ENCODE results near the gene PDE6H. TPM values are rescaled to one million over a fixed set of nuclear protein-coding genes. Genes with fewer than 3 reads are reported as not detected.
A peak's percentile ranks its signal among the peaks of the same experiment; 100 is the strongest.

PDE6H gene
- total RNA-seq, 4 donors from 2014 or later = not detected

DNA sequence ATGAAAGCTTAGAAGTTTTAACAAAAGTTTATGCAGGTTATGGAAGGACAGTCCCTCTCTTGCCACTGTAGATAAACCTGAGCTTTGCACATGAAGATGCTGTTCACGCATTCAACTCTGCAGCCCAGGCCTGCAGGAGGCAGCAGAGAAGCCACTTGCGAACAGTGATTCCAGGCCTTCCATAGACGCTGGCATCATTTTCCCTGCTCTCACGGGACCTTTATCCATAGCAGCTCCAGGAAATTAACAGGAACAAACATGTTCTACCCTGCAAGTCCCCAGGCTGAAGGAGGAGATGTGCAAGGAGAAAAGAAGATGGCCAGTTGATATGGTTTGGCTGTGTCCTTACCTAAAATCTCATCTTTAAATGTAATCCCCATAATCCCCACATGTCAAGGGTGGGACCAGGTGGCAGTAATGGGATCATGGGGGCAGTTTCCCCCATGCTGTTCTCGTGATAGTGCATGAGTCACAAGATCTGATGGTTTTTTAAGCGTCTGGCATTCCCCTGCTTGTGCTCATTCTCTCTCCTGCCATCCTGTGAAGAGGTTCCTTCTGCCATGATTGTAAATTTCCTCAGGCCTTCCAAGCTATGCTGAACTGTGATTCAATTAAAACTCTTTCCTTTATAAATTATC is 36.5 kb upstream of the PDE6H start:
- intact Hi-C loops (cut with DNase I) = loop anchor here (10.0 kb wide), 1 partner anchor 58 kb away; no protein-coding TSS in a partner anchor

DNA sequence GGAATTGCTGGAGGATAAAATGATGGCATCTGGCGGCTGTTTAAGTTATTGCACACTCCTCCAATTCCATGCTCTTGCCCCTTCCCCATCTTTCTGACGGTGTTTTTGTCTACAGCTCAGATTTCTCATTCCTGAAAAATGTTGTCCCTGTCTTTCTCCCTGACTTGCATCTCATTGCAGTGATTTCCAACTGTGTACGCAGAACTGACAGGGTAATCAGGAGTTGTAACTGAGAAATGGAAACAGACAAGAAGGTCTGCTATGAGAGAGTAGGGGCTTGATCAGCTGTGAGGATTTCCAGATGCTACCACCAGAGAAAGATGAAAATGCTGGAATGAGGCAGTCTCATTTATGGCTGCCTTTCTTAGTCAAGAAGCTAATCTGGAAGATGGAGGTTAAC is 35.8 kb upstream of the PDE6H start:
- no peak for TF ChIP-seq POLR2A (IDR thresholded peaks at IDR 0.05)
- TF ChIP-seq, protein P1, sequence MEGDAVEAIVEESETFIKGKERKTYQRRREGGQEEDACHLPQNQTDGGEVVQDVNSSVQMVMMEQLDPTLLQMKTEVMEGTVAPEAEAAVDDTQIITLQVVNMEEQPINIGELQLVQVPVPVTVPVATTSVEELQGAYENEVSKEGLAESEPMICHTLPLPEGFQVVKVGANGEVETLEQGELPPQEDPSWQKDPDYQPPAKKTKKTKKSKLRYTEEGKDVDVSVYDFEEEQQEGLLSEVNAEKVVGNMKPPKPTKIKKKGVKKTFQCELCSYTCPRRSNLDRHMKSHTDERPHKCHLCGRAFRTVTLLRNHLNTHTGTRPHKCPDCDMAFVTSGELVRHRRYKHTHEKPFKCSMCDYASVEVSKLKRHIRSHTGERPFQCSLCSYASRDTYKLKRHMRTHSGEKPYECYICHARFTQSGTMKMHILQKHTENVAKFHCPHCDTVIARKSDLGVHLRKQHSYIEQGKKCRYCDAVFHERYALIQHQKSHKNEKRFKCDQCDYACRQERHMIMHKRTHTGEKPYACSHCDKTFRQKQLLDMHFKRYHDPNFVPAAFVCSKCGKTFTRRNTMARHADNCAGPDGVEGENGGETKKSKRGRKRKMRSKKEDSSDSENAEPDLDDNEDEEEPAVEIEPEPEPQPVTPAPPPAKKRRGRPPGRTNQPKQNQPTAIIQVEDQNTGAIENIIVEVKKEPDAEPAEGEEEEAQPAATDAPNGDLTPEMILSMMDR (IDR thresholded peaks at IDR 0.05) = no peak
- DNase-seq = no peak
- Histone ChIP-seq H3K9me3 (no peaks in the 10 kb centered on the region), H3K27me3 (no peaks in the 10 kb centered on the region), H3K4me1 (no peaks in the 10 kb centered on the region), H3K27ac (no peak overlapping the region), H3K36me3 (no peaks in the 10 kb centered on the region), H3K4me3 (replicated peaks in 1 of 3) (no peak overlapping the region)
- intact Hi-C loops (cut with DNase I) = loop anchor here (10.0 kb wide), 1 partner anchor 58 kb away; no protein-coding TSS in a partner anchor
- WGBS, 2 donors = 98 to 99% methylated on average over 3 of the region's 3 CpGs

More for the DNA sequence above, 36.5 kb upstream of the PDE6H start:
- 85 to 93% methylated on average over 6 of the region's 6 CpGs for WGBS, 2 donors
- no peaks in the 10 kb centered on the region for H3K36me3 ChIP-seq
- no peaks in the 10 kb centered on the region for H3K27me3 ChIP-seq
- H3K27ac ChIP-seq = no peak overlapping the region
- DNase-seq = no peak
- TF ChIP-seq, protein P1 (IDR thresholded peaks at IDR 0.05) = peak in 1 of 6 experiments; percentile 20
- TF ChIP-seq POLR2A (IDR thresholded peaks at IDR 0.05) = no peak
- peaks cover 3 to 4% of the 10 kb centered on the region in 2 donors for H3K4me1 ChIP-seq
- H3K9me3 ChIP-seq = no peaks in the 10 kb centered on the region
- no peak overlapping the region for H3K4me3 ChIP-seq (replicated peaks in 1 of 3)

DNA sequence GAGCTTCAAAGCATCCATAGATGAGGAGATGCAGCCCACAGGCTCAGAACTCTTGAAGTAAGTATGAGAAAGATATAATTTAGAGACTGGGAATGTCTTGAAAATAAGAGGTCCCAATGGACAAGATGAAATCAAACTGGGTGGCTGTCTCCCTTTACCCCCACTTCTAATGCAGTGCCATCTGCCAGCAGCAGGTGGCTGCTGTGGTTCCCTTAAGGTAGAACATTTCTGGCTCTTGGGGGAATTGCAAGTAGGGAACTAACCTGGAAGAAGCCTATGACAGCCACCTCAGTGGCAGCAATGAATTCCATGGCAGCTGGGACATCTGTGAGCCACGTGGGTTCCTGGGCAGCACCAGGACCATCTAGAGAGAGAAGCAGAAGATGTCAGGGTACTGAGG is 35.2 kb upstream of the PDE6H start:
- Histone ChIP-seq H3K27me3 (no peaks in the 10 kb centered on the region), H3K9me3 (no peaks in the 10 kb centered on the region), H3K27ac (no peak overlapping the region), H3K36me3 (no peaks in the 10 kb centered on the region), H3K4me1 (no peaks in the 10 kb centered on the region), H3K4me3 (replicated peaks in 1 of 3) (no peak overlapping the region)
- no peak for TF ChIP-seq POLR2A (IDR thresholded peaks at IDR 0.05)
- TF ChIP-seq, protein P1 (IDR thresholded peaks at IDR 0.05) = no peak
- DNase-seq = no peak
- intact Hi-C loops (cut with DNase I) = loop anchor here (10.0 kb wide), 1 partner anchor 57 kb away; no protein-coding TSS in a partner anchor
- WGBS, 2 donors = 80 to 93% methylated on average over 1 of the region's 1 CpG

DNA sequence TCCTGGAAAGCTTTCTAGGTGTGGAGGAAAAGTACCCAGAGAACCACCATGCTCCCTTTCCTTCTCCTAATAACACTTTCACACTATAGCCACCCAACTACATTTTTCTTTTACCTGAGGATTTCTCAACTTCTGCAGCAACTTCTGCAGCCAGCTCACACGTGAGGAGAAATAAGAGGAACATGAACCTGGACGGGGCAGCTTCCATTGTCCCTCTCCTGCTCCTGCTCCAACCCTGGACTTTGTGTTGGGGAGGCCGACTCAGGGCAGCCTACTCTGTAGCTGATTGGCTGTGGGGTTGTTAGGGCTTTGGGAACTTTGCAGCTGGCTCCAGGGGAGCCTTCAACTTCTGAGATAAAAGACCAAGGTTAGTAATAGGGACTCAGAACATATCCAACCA is 34.5 kb upstream of the PDE6H start, which contains the start of gene ERP27:
Gene ERP27 (minus strand): TSS at position 237 of the 400 bp plus-strand sequence. CDS start 29 bp downstream, at position 208.
- intact Hi-C loops (cut with DNase I) = loop anchor here (10.0 kb wide), 1 partner anchor 56 kb away; no protein-coding TSS in a partner anchor
- WGBS, 2 donors = 84 to 90% methylated on average over 3 of the region's 3 CpGs
- Histone ChIP-seq H3K4me1 (no peaks in the 10 kb centered on the region), H3K4me3 (replicated peaks in 1 of 3) (no peak within 1 kb of the TSS), H3K36me3 (no peaks in the 10 kb centered on the region), H3K9me3 (no peaks in the 10 kb centered on the region), H3K27ac (no peak within 1 kb of the TSS), H3K27me3 (no peaks in the 10 kb centered on the region)
- no peak for TF ChIP-seq POLR2A (IDR thresholded peaks at IDR 0.05)
- no peak for DNase-seq

DNA sequence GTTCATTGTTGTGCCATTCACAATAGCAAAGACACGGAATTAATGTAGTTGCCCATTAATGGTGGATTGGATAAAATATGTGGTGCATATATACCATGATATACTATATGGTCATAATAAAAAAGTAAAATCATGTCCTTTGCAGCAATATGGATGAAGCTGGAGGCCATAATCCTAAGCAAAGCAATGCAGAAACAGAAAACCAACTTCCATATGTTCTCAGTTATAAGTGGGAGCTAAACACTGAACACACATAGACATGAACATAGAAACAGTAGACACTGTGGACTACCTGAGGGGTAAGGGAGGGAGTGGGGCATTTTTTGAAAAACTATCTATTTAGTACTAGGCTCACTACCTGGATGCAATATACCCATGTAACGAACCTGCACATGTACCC is 31.5 kb upstream of the PDE6H start:
- Histone ChIP-seq H3K4me3 (replicated peaks in 1 of 3) (no peak overlapping the region), H3K27ac (no peak overlapping the region), H3K27me3 (no peaks in the 10 kb centered on the region), H3K4me1 (peaks cover 0 to 6% of the 10 kb centered on the region in 2 donors), H3K36me3 (peaks cover 0 to 11% of the 10 kb centered on the region in 2 donors), H3K9me3 (no peaks in the 10 kb centered on the region)
- intact Hi-C loops (cut with DNase I) = no loop called here
- no peak for TF ChIP-seq POLR2A (IDR thresholded peaks at IDR 0.05)
- TF ChIP-seq, protein P1 (IDR thresholded peaks at IDR 0.05) = no peak
- 93 to 98% methylated on average over 2 of the region's 2 CpGs for WGBS, 2 donors
- DNase-seq = no peak
